ENCODE data around the gene NFXL1.

- TF ChIP-seq TAF1 (IDR thresholded peaks at IDR 0.05; ENCODE audit: borderline replicate concordance, low read depth, low read length) (no peak), POLR2A (IDR thresholded peaks at IDR 0.05; ENCODE audit: low read depth, low read length) (no peak)
Measured at GRCh38 chr4:47860305-47860704, 54.1 kb downstream of the NFXL1 start.
